ENCODE data around the gene TSPAN13.

- TF ChIP-seq REST (IDR thresholded peaks at IDR 0.05) (no peak), RAD21 (conservative IDR thresholded peaks at IDR 0.05 in 1 of 2, IDR thresholded peaks at IDR 0.05 in 1 of 2) (no peak)
Measured at GRCh38 chr7:16742547-16742946, 11.0 kb upstream of the TSPAN13 start.

Measured in A549 (cell line).